ENCODE measurements around the gene KCNQ1.

The KCNQ1 gene

GRCh38 chr11:2653198-2653551 is 208.4 kb downstream of the KCNQ1 start:
- Histone ChIP-seq H2AK5ac (ENCODE audit: low read length, severe bottlenecking) (no peak overlapping the region), H3K27me3 (ENCODE audit: control insufficient read depth in 1 of 2, insufficient read depth in 1 of 2, low read length in 2 of 2) (no peaks in the 10 kb centered on the region), H2BK15ac (ENCODE audit: low read depth, poor library complexity, severe bottlenecking) (no peak overlapping the region), H3K27ac (ENCODE audit: low read length, poor library complexity, severe bottlenecking) (no peak overlapping the region), H2BK120ac (ENCODE audit: low read depth, low read length) (no peak overlapping the region), H2BK5ac (ENCODE audit: low read depth, low read length, poor library complexity, severe bottlenecking) (no peak overlapping the region), H3K4me2 (ENCODE audit: low read length, poor library complexity, severe bottlenecking) (no peak overlapping the region), H3K9ac (ENCODE audit: low read length) (no peak overlapping the region), H3K4ac (ENCODE audit: low read depth in 1 of 2, low read length in 2 of 2) (no peak overlapping the region), H3K18ac (ENCODE audit: low read depth in 1 of 2, low read length in 2 of 2) (no peak overlapping the region), H3K36me3 (ENCODE audit: control insufficient read depth in 1 of 2, insufficient read depth in 2 of 2, low read depth in 1 of 2, low read length in 2 of 2) (peaks cover 0 to 7% of the 10 kb centered on the region in 2 experiments), H3K79me1 (replicated peaks; ENCODE audit: low read length, poor library complexity, severe bottlenecking) (peaks cover 1% of the 10 kb centered on the region), H3K23ac (ENCODE audit: low read length in 2 of 2) (no peak overlapping the region), H4K8ac (ENCODE audit: low read length) (no peak overlapping the region), H3K4me3 (ENCODE audit: insufficient read depth in 1 of 2, low read depth in 1 of 2, low read length in 2 of 2) (peak overlapping the region in 1 of 2 experiments; percentile 53), H3K9me3 (ENCODE audit: control insufficient read depth, low read length) (peaks cover 97% of the 10 kb centered on the region), H3K14ac (ENCODE audit: low read length in 2 of 2) (no peak overlapping the region), H2AFZ (ENCODE audit: low read depth, low read length) (no peak overlapping the region), H2BK12ac (ENCODE audit: low read length in 2 of 2) (no peak overlapping the region), H3K4me1 (ENCODE audit: control insufficient read depth, insufficient read depth, low read depth, low read length) (peaks cover 2% of the 10 kb centered on the region), H4K91ac (ENCODE audit: low read length) (no peak overlapping the region)
- DNase-seq = no peak
- 88% methylated on average over 1 of the region's 1 CpG for WGBS

GRCh38 chr11:2653930-2654739 is 209.3 kb downstream of the KCNQ1 start:
- Histone ChIP-seq H3K23ac (ENCODE audit: low read length in 2 of 2) (no peak overlapping the region), H3K4me3 (ENCODE audit: insufficient read depth in 1 of 2, low read depth in 1 of 2, low read length in 2 of 2) (peak overlapping the region in 1 of 2 experiments; percentile 53), H3K36me3 (ENCODE audit: control insufficient read depth in 1 of 2, insufficient read depth in 2 of 2, low read depth in 1 of 2, low read length in 2 of 2) (peaks cover 0 to 7% of the 10 kb centered on the region in 2 experiments), H3K27me3 (ENCODE audit: control insufficient read depth in 1 of 2, insufficient read depth in 1 of 2, low read length in 2 of 2) (peaks cover 0 to 2% of the 10 kb centered on the region in 2 experiments), H3K4me2 (ENCODE audit: low read length, poor library complexity, severe bottlenecking) (no peak overlapping the region), H2BK15ac (ENCODE audit: low read depth, poor library complexity, severe bottlenecking) (no peak overlapping the region), H2AFZ (ENCODE audit: low read depth, low read length) (no peak overlapping the region), H2AK5ac (ENCODE audit: low read length, severe bottlenecking) (no peak overlapping the region), H3K9ac (ENCODE audit: low read length) (no peak overlapping the region), H3K27ac (ENCODE audit: low read length, poor library complexity, severe bottlenecking) (no peak overlapping the region), H3K79me1 (replicated peaks; ENCODE audit: low read length, poor library complexity, severe bottlenecking) (peaks cover 1% of the 10 kb centered on the region), H4K8ac (ENCODE audit: low read length) (no peak overlapping the region), H2BK5ac (ENCODE audit: low read depth, low read length, poor library complexity, severe bottlenecking) (no peak overlapping the region), H3K4ac (ENCODE audit: low read depth in 1 of 2, low read length in 2 of 2) (no peak overlapping the region), H2BK120ac (ENCODE audit: low read depth, low read length) (no peak overlapping the region), H4K91ac (ENCODE audit: low read length) (no peak overlapping the region), H3K9me3 (ENCODE audit: control insufficient read depth, low read length) (peaks cover 97% of the 10 kb centered on the region), H3K4me1 (ENCODE audit: control insufficient read depth, insufficient read depth, low read depth, low read length) (peaks cover 2% of the 10 kb centered on the region), H3K14ac (ENCODE audit: low read length in 2 of 2) (no peak overlapping the region), H3K18ac (ENCODE audit: low read depth in 1 of 2, low read length in 2 of 2) (no peak overlapping the region), H2BK12ac (ENCODE audit: low read length in 2 of 2) (no peak overlapping the region)
- no peak for DNase-seq
- WGBS = 94% methylated on average over 16 of the region's 16 CpGs

- Histone ChIP-seq H3K14ac (ENCODE audit: low read length in 2 of 2) (no peak overlapping the region), H3K23ac (ENCODE audit: low read length in 2 of 2) (no peak overlapping the region), H3K4ac (ENCODE audit: low read depth in 1 of 2, low read length in 2 of 2) (no peak overlapping the region), H2AFZ (ENCODE audit: low read depth, low read length) (no peak overlapping the region), H3K4me2 (ENCODE audit: low read length, poor library complexity, severe bottlenecking) (no peak overlapping the region), H3K4me1 (ENCODE audit: control insufficient read depth, insufficient read depth, low read depth, low read length) (peaks cover 2% of the 10 kb centered on the region), H3K9ac (ENCODE audit: low read length) (no peak overlapping the region), H2BK120ac (ENCODE audit: low read depth, low read length) (no peak overlapping the region), H2BK5ac (ENCODE audit: low read depth, low read length, poor library complexity, severe bottlenecking) (no peak overlapping the region), H3K9me3 (ENCODE audit: control insufficient read depth, low read length) (peaks cover 97% of the 10 kb centered on the region), H4K91ac (ENCODE audit: low read length) (no peak overlapping the region), H3K79me1 (replicated peaks; ENCODE audit: low read length, poor library complexity, severe bottlenecking) (peaks cover 1% of the 10 kb centered on the region), H3K4me3 (ENCODE audit: insufficient read depth in 1 of 2, low read depth in 1 of 2, low read length in 2 of 2) (no peak overlapping the region), H2AK5ac (ENCODE audit: low read length, severe bottlenecking) (no peak overlapping the region), H3K27me3 (ENCODE audit: control insufficient read depth in 1 of 2, insufficient read depth in 1 of 2, low read length in 2 of 2) (peaks cover 0 to 2% of the 10 kb centered on the region in 2 experiments), H3K18ac (ENCODE audit: low read depth in 1 of 2, low read length in 2 of 2) (no peak overlapping the region), H3K36me3 (ENCODE audit: control insufficient read depth in 1 of 2, insufficient read depth in 2 of 2, low read depth in 1 of 2, low read length in 2 of 2) (peaks cover 0 to 7% of the 10 kb centered on the region in 2 experiments), H2BK15ac (ENCODE audit: low read depth, poor library complexity, severe bottlenecking) (no peak overlapping the region), H4K8ac (ENCODE audit: low read length) (no peak overlapping the region), H2BK12ac (ENCODE audit: low read length in 2 of 2) (no peak overlapping the region), H3K27ac (ENCODE audit: low read length, poor library complexity, severe bottlenecking) (no peak overlapping the region)
- DNase-seq = no peak
- 97% methylated on average over 6 of the region's 6 CpGs for WGBS
Measured at GRCh38 chr11:2655016-2655719, 210.4 kb downstream of the KCNQ1 start.

All from mesenchymal stem cell (in vitro differentiated cells and primary cell).